Esophagus squamous epithelium (tissue), 5 donors: ENCODE measurements around the gene PTPRD. TPM values are rescaled to one million over a fixed set of nuclear protein-coding genes. Genes with fewer than 3 reads are reported as not detected.

ENCODE experiments used
- DNase-seq: peaks from one replicate; lab custom pipeline; 2025; lab: John Stamatoyannopoulos, UW
- H3K27ac ChIP-seq, 4 donors: fragments of 200-600 bp; sonication (generic); one replicate each; pipeline ENCODE4 v1.5.1; 2016 to 2019; ENCODE audit warnings: mild to moderate bottlenecking in 1 of 4
- H3K27me3 ChIP-seq, 4 donors: fragments of 200-600 bp; sonication (generic); 1 replicate in 3 of 4; 2 replicates in 1 of 4; pipeline versions ENCODE4 v1.5.1 to v1.6.0; 2017 to 2021; ENCODE audit warnings: antibody characterized with exemption in 1 of 4
- H3K36me3 ChIP-seq, 3 donors: fragments of 200-600 bp; sonication (generic); one replicate each; pipeline ENCODE4 v1.5.1; 2016 to 2019
- H3K4me1 ChIP-seq, 3 donors: fragments of 200-600 bp; sonication (generic); one replicate each; pipeline ENCODE4 v1.5.1; 2017 to 2019
- H3K4me3 ChIP-seq, 4 donors: fragments of 200-600 bp; sonication (generic); 1 replicate in 3 of 4; 2 replicates in 1 of 4; pipeline ENCODE4 v1.5.1; 2016 to 2019; ENCODE audit warnings: mild to moderate bottlenecking in 2 of 4, moderate library complexity in 1 of 4
- H3K9me3 ChIP-seq, 3 donors: fragments of 200-600 bp; sonication (generic); one replicate each; pipeline ENCODE4 v1.5.1; 2016 to 2019
- CTCF ChIP-seq, 6 experiments: fragments of 450-650 bp in 4 of 6; fragments of 200-600 bp in 2 of 6; sonication (generic) in 2 of 6; IDR thresholded peaks; one replicate each; pipeline ENCODE4 v1.5.1; 2016 to 2019; ENCODE audit warnings: antibody characterized with exemption in 6 of 6, mild to moderate bottlenecking in 4 of 6, moderate library complexity in 4 of 6
- POLR2A ChIP-seq, 4 donors: fragments of 450-650 bp; IDR thresholded peaks; one replicate each; pipeline ENCODE4 v1.6.1; 2017; ENCODE audit warnings: antibody characterized with exemption in 4 of 4, mild to moderate bottlenecking in 4 of 4, moderate library complexity in 3 of 4
- WGBS, 2 donors: methylation state at CpG; one replicate each; pipeline ENCODE4 v1.1.5; 2018; 5-methylcytosine and 5-hydroxymethylcytosine counted together
- intact Hi-C: fragments of 100-400 bp; cut with DNase I; formaldehyde crosslinking; loops from one replicate; pipeline ENCODE4 v1.15.0; 2022
- total RNA-seq, 4 donors: library from RNA; depleted of rRNA; stranded (reverse); fragments of >200 nt; gene quantifications; one replicate each; pipeline ENCODE4 v1.1.0, GENCODE V29; 2016
- donor health status: DM: yes; HTN: yes; CAD: no.

The PTPRD gene
- total RNA-seq, 4 donors from 2014 or later, result 0.23 to 16.3 (median 6.6) TPM

GRCh38 chr9:8668751-8669150 lies 1944.1 kb downstream of the PTPRD start:
- no peak overlapping the region for H3K4me3 ChIP-seq
- no peak for TF ChIP-seq POLR2A (IDR thresholded peaks at IDR 0.05)
- TF ChIP-seq CTCF (IDR thresholded peaks at IDR 0.05), result no peak
- no peaks in the 10 kb centered on the region for H3K36me3 ChIP-seq
- no peaks in the 10 kb centered on the region for H3K27me3 ChIP-seq
- WGBS, 2 donors, result 86 to 100% methylated on average over 1 of the region's 1 CpG
- H3K4me1 ChIP-seq, result no peaks in the 10 kb centered on the region
- DNase-seq, result no peak
- no peak overlapping the region for H3K27ac ChIP-seq
- intact Hi-C loops, result no loop called here
- H3K9me3 ChIP-seq, result no peaks in the 10 kb centered on the region

- no peaks in the 10 kb centered on the region for H3K9me3 ChIP-seq
- intact Hi-C loops, result no loop called here
- no peaks in the 10 kb centered on the region for H3K4me1 ChIP-seq
- no peaks in the 10 kb centered on the region for H3K27me3 ChIP-seq
- no peak for DNase-seq
- no peak overlapping the region for H3K27ac ChIP-seq
- H3K4me3 ChIP-seq, result no peak overlapping the region
- no peaks in the 10 kb centered on the region for H3K36me3 ChIP-seq
- TF ChIP-seq POLR2A (IDR thresholded peaks at IDR 0.05) (no peak), CTCF (IDR thresholded peaks at IDR 0.05) (no peak)
- WGBS, 2 donors, result 78 to 82% methylated on average over 3 of the region's 3 CpGs
Observed at GRCh38 chr9:8668231-8668630, 1944.6 kb downstream of the PTPRD start.

GRCh38 chr9:8666060-8666459 lies 1946.7 kb downstream of the PTPRD start:
- Histone ChIP-seq H3K36me3 (no peaks in the 10 kb centered on the region), H3K27me3 (no peaks in the 10 kb centered on the region), H3K9me3 (no peaks in the 10 kb centered on the region), H3K4me1 (no peaks in the 10 kb centered on the region), H3K27ac (no peak overlapping the region), H3K4me3 (no peak overlapping the region)
- no peak for TF ChIP-seq CTCF (IDR thresholded peaks at IDR 0.05)
- TF ChIP-seq POLR2A (IDR thresholded peaks at IDR 0.05), result no peak
- intact Hi-C loops, result no loop called here
- no peak for DNase-seq

GRCh38 chr9:8660383-8660782 lies 1952.4 kb downstream of the PTPRD start:
- DNase-seq, result no peak
- intact Hi-C loops, result no loop called here
- H3K4me3 ChIP-seq, result no peak overlapping the region
- H3K4me1 ChIP-seq, result no peaks in the 10 kb centered on the region
- no peaks in the 10 kb centered on the region for H3K9me3 ChIP-seq
- H3K36me3 ChIP-seq, result no peaks in the 10 kb centered on the region
- H3K27ac ChIP-seq, result no peak overlapping the region
- H3K27me3 ChIP-seq, result no peaks in the 10 kb centered on the region
- TF ChIP-seq POLR2A (IDR thresholded peaks at IDR 0.05), result no peak
- no peak for TF ChIP-seq CTCF (IDR thresholded peaks at IDR 0.05)

- Histone ChIP-seq H3K4me3 (no peak overlapping the region), H3K36me3 (no peaks in the 10 kb centered on the region), H3K4me1 (no peaks in the 10 kb centered on the region), H3K9me3 (no peaks in the 10 kb centered on the region), H3K27me3 (no peaks in the 10 kb centered on the region), H3K27ac (no peak overlapping the region)
- intact Hi-C loops, result no loop called here
- no peak for DNase-seq
- TF ChIP-seq CTCF (IDR thresholded peaks at IDR 0.05) (no peak), POLR2A (IDR thresholded peaks at IDR 0.05) (no peak)
Observed at GRCh38 chr9:8659108-8659507, 1953.7 kb downstream of the PTPRD start.
